Measurements from ENCODE around the gene LEKR1. TPM values are rescaled to one million over a fixed set of nuclear protein-coding genes. Genes with fewer than 3 reads are reported as not detected.
A peak's percentile ranks its signal among the peaks of the same experiment; 100 is the strongest.

The LEKR1 gene
- total RNA-seq, 4 donors from 2014 or later = 6.3 to 7.5 (median 6.8) TPM

DNA sequence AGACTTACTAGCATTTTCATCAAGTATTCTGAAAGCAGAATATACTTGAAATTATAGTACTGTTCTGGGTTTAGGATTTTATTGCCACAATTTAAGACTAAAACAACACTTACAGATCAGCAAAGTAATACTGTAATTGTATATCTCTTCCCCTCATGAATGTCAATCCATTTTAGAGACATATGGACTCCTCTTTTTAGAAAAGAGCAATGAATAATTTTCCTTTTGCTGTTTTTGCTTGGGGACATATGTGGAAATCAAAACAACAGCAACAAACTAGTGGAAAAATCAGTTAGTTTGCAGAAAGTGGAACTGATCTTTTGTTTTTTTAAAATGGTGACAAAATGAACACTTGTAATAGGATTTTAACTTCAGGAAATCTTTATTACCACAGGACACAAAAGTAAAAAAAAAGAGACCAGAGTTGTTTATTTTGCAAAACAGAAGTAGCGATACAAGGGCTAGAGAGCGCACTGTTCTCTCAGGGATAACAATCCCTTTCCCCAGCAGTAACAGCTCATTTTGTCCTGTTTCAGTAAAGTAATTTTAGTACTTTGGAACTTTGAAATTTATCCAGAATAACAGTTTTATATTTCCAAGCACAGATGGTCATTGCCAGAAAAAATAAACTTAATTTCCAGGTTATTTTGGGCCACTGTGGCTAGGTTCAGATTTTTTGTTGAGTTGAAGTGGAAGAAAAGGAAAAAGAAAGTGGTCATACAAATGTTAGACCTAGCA lies 17.1 kb downstream of the LEKR1 start:
- peak overlapping the region in 1 of 3 donors; percentile 7 for H3K4me3 ChIP-seq (replicated peaks in 1 of 3)
- H3K4me1 ChIP-seq = peaks cover 11 to 15% of the 10 kb centered on the region in 2 donors
- intact Hi-C loops (cut with DNase I) = no loop called here
- no peaks in the 10 kb centered on the region for H3K9me3 ChIP-seq
- no peak for TF ChIP-seq POLR2A (IDR thresholded peaks at IDR 0.05)
- TF ChIP-seq, protein P1, sequence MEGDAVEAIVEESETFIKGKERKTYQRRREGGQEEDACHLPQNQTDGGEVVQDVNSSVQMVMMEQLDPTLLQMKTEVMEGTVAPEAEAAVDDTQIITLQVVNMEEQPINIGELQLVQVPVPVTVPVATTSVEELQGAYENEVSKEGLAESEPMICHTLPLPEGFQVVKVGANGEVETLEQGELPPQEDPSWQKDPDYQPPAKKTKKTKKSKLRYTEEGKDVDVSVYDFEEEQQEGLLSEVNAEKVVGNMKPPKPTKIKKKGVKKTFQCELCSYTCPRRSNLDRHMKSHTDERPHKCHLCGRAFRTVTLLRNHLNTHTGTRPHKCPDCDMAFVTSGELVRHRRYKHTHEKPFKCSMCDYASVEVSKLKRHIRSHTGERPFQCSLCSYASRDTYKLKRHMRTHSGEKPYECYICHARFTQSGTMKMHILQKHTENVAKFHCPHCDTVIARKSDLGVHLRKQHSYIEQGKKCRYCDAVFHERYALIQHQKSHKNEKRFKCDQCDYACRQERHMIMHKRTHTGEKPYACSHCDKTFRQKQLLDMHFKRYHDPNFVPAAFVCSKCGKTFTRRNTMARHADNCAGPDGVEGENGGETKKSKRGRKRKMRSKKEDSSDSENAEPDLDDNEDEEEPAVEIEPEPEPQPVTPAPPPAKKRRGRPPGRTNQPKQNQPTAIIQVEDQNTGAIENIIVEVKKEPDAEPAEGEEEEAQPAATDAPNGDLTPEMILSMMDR (IDR thresholded peaks at IDR 0.05) = no peak
- peak in 1 of 2 donors; percentile 21 for DNase-seq
- peak overlapping the region; percentile 3 to 58 (median 51) for H3K27ac ChIP-seq
- H3K36me3 ChIP-seq = no peaks in the 10 kb centered on the region
- no peaks in the 10 kb centered on the region for H3K27me3 ChIP-seq
- WGBS, 2 donors = 6 to 14% methylated on average over 2 of the region's 2 CpGs

DNA sequence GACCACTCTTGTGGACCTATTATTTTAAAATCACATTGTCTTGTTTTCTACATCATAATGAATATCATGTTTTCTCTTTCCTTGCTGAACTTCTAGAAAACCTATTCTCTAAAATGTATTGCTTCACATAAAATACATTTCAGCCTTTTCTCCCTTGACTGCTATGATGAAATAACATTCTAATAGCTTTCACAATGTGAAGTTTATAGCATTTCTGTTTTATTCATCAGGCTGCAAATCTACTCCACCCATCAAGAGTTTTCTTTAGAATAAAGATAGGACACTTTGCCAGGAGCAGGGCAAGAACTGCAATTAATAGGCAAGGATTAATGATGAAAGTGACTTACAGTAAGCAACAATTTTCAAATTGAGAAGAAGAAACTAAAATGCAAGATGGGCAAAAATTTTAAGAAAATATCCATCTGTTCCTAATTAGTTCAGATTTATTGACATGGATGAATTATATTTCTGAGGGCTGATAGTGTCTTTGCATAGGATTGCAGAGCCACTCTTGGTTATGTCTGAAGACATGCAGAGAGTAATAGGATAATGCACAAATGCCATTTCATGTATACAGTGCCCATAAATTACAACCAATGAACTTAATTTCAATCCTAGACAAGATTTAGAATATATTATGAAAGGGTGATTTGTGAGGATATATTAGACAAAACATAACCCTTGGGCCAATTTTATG lies 21.7 kb downstream of the LEKR1 start:
- TF ChIP-seq POLR2A (IDR thresholded peaks at IDR 0.05) = no peak
- TF ChIP-seq, protein P1 (IDR thresholded peaks at IDR 0.05) = no peak
- DNase-seq = no peak
- H3K4me1 ChIP-seq = peaks cover 8 to 12% of the 10 kb centered on the region in 2 donors
- H3K27ac ChIP-seq = no peak overlapping the region
- no peak overlapping the region for H3K4me3 ChIP-seq (replicated peaks in 1 of 3)
- intact Hi-C loops (cut with DNase I) = no loop called here
- H3K36me3 ChIP-seq = no peaks in the 10 kb centered on the region
- no peaks in the 10 kb centered on the region for H3K27me3 ChIP-seq
- no peaks in the 10 kb centered on the region for H3K9me3 ChIP-seq

DNA sequence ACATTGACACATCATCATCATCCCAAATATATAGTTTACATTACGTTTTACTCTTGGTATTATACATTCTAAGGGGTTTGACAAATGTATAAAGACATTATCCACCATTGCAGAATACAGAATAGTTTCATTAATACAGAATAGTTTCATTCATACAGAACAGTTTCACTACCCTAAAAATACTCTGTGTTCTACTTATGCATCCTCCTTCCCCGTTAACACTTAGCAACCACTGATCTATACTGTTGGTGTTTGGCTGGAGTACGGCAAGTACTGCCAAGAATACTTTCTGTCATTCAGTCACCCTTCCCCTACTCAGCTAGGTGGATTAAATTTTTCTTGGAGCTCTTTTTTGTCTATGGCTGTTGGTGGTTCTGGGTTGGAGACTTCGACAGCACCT lies 33.4 kb downstream of the LEKR1 start:
- no peaks in the 10 kb centered on the region for H3K4me1 ChIP-seq
- DNase-seq = no peak
- H3K4me3 ChIP-seq (replicated peaks in 1 of 3) = no peak overlapping the region
- H3K27me3 ChIP-seq = no peaks in the 10 kb centered on the region
- no peak overlapping the region for H3K27ac ChIP-seq
- 93% methylated on average over 4 of the region's 4 CpGs for WGBS, 2 donors
- intact Hi-C loops (cut with DNase I) = no loop called here
- no peaks in the 10 kb centered on the region for H3K9me3 ChIP-seq
- TF ChIP-seq POLR2A (IDR thresholded peaks at IDR 0.05) = no peak
- TF ChIP-seq, protein P1 (IDR thresholded peaks at IDR 0.05) = no peak
- H3K36me3 ChIP-seq = no peaks in the 10 kb centered on the region

DNA sequence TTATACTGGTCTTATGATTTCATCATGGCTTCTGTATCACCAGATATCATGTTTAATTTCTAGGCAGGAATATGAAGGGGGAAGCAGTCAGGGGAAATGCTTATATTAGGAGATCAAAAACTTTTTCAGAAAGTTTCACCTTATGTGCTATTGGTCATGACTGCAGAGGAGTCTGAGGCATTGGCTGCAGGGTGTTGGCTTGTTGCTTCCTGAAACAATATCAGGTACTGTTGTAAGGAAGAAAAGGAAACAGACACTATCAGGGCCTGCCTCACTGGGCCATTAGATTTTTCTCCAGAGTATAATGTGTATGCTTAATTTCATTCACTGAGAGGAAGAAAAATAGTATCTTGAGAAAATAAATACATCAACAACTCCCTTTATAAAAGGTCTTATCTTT lies 34.7 kb downstream of the LEKR1 start:
- Histone ChIP-seq H3K9me3 (no peaks in the 10 kb centered on the region), H3K36me3 (no peaks in the 10 kb centered on the region), H3K27ac (no peak overlapping the region), H3K27me3 (no peaks in the 10 kb centered on the region), H3K4me1 (no peaks in the 10 kb centered on the region), H3K4me3 (replicated peaks in 1 of 3) (no peak overlapping the region)
- intact Hi-C loops (cut with DNase I) = no loop called here
- DNase-seq = no peak
- TF ChIP-seq POLR2A (IDR thresholded peaks at IDR 0.05) = no peak
- TF ChIP-seq, protein P1 (IDR thresholded peaks at IDR 0.05) = no peak

DNA sequence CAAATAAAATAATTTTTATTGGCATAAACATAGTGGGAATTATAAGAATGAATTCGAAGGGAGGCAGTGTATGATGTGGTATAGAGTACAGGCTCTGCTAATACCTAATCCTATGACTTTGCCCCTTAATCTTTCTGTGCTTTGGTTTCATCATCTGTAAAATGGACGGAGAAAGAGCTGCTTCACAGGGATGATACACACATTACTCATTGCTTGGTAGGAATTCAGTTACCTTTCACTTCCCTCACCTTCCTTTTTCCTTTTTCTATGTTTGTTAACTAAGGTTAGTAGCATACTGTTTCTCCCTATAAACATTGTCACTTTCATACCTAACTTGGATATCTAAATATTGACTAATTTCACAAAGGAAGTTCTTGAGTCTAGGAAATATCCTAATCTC lies 36.2 kb downstream of the LEKR1 start:
- no peak overlapping the region for H3K27ac ChIP-seq
- H3K9me3 ChIP-seq = no peaks in the 10 kb centered on the region
- 93 to 97% methylated on average over 2 of the region's 2 CpGs for WGBS, 2 donors
- intact Hi-C loops (cut with DNase I) = no loop called here
- no peaks in the 10 kb centered on the region for H3K4me1 ChIP-seq
- H3K4me3 ChIP-seq (replicated peaks in 1 of 3) = no peak overlapping the region
- H3K27me3 ChIP-seq = no peaks in the 10 kb centered on the region
- no peaks in the 10 kb centered on the region for H3K36me3 ChIP-seq
- TF ChIP-seq, protein P1 (IDR thresholded peaks at IDR 0.05) = no peak
- TF ChIP-seq POLR2A (IDR thresholded peaks at IDR 0.05) = no peak
- DNase-seq = no peak
